Activated CD4-positive, CD25-positive, alpha-beta regulatory T cell treated with anti-CD3 and anti-CD28 coated beads, Interleukin-2, amount 50 U/mL, for 24 hours (primary cell): Measurements from ENCODE around the gene WDR87.
A peak's percentile ranks its signal among the peaks of the same experiment; 100 is the strongest.
"Not testable (repeated sequence)": the region's sequence is repeated elsewhere in the genome, so short reads cannot be mapped to it uniquely, and the experiment has no call there.

Source experiments
- ATAC-seq, 2 donors: fragments of 150-1000 bp; cut with Tn5 transposase; one replicate each; pipeline ENCODE4 v1.10.0; 2021; ENCODE audit warnings: mild to moderate bottlenecking in 1 of 2, moderate library complexity in 1 of 2

Gene WDR87

GRCh38 chr19:37929355-37929923 is 23.0 kb upstream of the WDR87 start:
- ATAC-seq = no peak

- peak in 1 of 2 donors; percentile 17 for ATAC-seq
These were observed 22.3 kb upstream of the WDR87 start for GRCh38 chr19:37928527-37929286.

- no peak for ATAC-seq
These were observed 20.3 kb upstream of the WDR87 start for GRCh38 chr19:37926711-37927110.

- ATAC-seq = no peak
These were observed 19.9 kb upstream of the WDR87 start for GRCh38 chr19:37926255-37926654.

- no peak for ATAC-seq
These were observed 18.8 kb upstream of the WDR87 start for GRCh38 chr19:37925212-37925611.

GRCh38 chr19:37924573-37924972 is 18.2 kb upstream of the WDR87 start:
- not testable (repeated sequence) for ATAC-seq

GRCh38 chr19:37920591-37921450 is 14.4 kb upstream of the WDR87 start:
- ATAC-seq = no peak

GRCh38 chr19:37914908-37915307 is 8.5 kb upstream of the WDR87 start:
- ATAC-seq = no peak

- ATAC-seq = no peak
These were observed 3.3 kb upstream of the WDR87 start for GRCh38 chr19:37909661-37910199.

- ATAC-seq = no peak
These were observed 1.5 kb upstream of the WDR87 start for GRCh38 chr19:37907735-37908455.

GRCh38 chr19:37906869-37907734 is 708 bp upstream of the WDR87 start, which contains the start of gene SIPA1L3:
TSS of gene SIPA1L3 (plus strand) at chr19:37907208. CDS start at chr19:38081566, 174,358 bp downstream.
- peak; percentile 99 to 100 for ATAC-seq

GRCh38 chr19:37903096-37903495 is 3.3 kb downstream of the WDR87 start:
- no peak for ATAC-seq

- peak in 1 of 2 donors; percentile 30 for ATAC-seq
These were observed 3.7 kb downstream of the WDR87 start for GRCh38 chr19:37902668-37903067.

- ATAC-seq = no peak
These were observed 6.4 kb downstream of the WDR87 start for GRCh38 chr19:37899966-37900365.

GRCh38 chr19:37899453-37899852 is 6.9 kb downstream of the WDR87 start:
- ATAC-seq = no peak

- no peak for ATAC-seq
These were observed 10.2 kb downstream of the WDR87 start for GRCh38 chr19:37896180-37896579.

GRCh38 chr19:37893845-37894575 is 12.4 kb downstream of the WDR87 start:
- no peak for ATAC-seq

GRCh38 chr19:37886571-37886970 is 19.8 kb downstream of the WDR87 start:
- no peak for ATAC-seq

- ATAC-seq = no peak
These were observed 21.0 kb downstream of the WDR87 start for GRCh38 chr19:37885392-37885791.

- ATAC-seq = no peak
These were observed 29.2 kb downstream of the WDR87 start for GRCh38 chr19:37877147-37877546.

GRCh38 chr19:37876032-37876431 is 30.4 kb downstream of the WDR87 start:
- ATAC-seq = no peak
